ENCODE data around the gene SLC47A1. TPM values are rescaled to one million over a fixed set of nuclear protein-coding genes. Genes with fewer than 3 reads are reported as not detected.

The SLC47A1 gene
- total and polyA plus RNA-seq, 2 of the 4 experiments (the other 2 are of a cell fraction): not detected

DNA sequence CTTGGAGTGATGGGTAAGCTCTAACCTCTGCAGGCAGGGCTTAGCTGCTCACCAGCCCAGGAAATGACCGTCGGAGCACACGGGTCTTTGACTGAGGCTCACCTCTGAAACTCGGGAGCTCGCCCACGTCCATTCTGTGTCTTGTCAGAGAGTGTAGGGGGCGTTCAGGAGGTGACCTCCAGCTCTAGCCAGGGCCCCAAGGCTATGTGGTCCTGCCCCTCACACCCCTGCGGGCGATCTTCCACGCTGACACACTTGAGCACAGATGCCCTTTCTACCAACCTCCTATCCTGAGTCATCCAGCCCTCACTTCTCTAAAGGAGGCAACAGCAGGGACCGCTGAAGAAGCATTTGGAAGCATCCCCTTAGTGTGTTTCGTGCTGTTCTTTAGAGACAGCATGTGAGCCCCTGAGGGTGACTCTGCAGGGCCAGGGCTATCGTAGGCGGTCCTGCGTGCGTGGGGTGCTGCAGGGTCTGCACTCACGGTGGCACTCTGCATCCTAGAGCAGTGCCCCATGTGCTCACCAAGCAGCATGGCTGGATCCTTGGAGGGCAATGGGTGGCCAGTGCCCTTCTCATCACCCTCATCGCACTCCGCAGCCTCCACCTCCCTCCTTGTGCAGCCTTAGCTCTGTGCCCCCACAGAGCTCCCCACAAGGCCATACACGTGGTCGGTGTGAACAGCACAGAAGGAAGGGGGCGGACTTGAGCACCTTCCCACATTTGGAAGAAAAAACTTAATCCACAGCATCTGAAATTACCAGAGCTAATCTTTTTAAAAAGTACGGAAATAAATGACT lies 33.8 kb downstream of the SLC47A1 start:
- H2AK5ac ChIP-seq (ENCODE audit: low read depth, low read length): no peak overlapping the region
- H2BK20ac ChIP-seq (ENCODE audit: low read depth, low read length): no peak overlapping the region
- intact Hi-C loops (cut with micrococcal nuclease): no loop called here
- no peak for ATAC-seq (ENCODE audit: low read depth)
- no peaks in the 10 kb centered on the region for H3K36me3 ChIP-seq (ENCODE audit: control insufficient read depth, insufficient read depth, low read length)
- H3K9me1 ChIP-seq (ENCODE audit: insufficient read depth, low read length): no peaks in the 10 kb centered on the region
- TF ChIP-seq NFE2L2 (IDR thresholded peaks at IDR 0.05; ENCODE audit: low read depth, low read length) (no peak), MXI1 (IDR thresholded peaks at IDR 0.05; ENCODE audit: borderline replicate concordance, low read depth, low read length) (no peak), MAZ (IDR thresholded peaks at IDR 0.05; ENCODE audit: borderline replicate concordance, low read depth, low read length) (no peak)
- H3K14ac ChIP-seq (replicated peaks; ENCODE audit: low read depth, low read length): no peak overlapping the region
- no peak overlapping the region for H4K91ac ChIP-seq (ENCODE audit: insufficient read depth, low read depth, low read length)
- H4K5ac ChIP-seq (ENCODE audit: low read depth, low read length): no peak overlapping the region
- H3K4me2 ChIP-seq (ENCODE audit: low read depth, low read length): no peak overlapping the region
- no peak overlapping the region for H3K27ac ChIP-seq (ENCODE audit: insufficient read depth, low read length)
- no peaks in the 10 kb centered on the region for H3K79me1 ChIP-seq (ENCODE audit: low read depth in 1 of 2, low read length in 2 of 2)
- no peak overlapping the region for H3K4ac ChIP-seq (ENCODE audit: low read depth, low read length)
- H3K18ac ChIP-seq (ENCODE audit: low read depth, low read length): no peak overlapping the region
- H3K23ac ChIP-seq (ENCODE audit: low read depth, low read length): no peak overlapping the region
- H2AFZ ChIP-seq (replicated peaks; ENCODE audit: low read length, poor library complexity): peak overlapping the region; percentile 11
- no peak overlapping the region for H3K4me3 ChIP-seq (ENCODE audit: insufficient read depth, low read depth, low read length)
- no peak overlapping the region for H2AK9ac ChIP-seq (replicated peaks; ENCODE audit: low read depth, low read length, poor library complexity)
- H2BK120ac ChIP-seq (ENCODE audit: low read depth, low read length): no peak overlapping the region
- no peak overlapping the region for H3K9ac ChIP-seq (ENCODE audit: low read depth, low read length)
- H3K56ac ChIP-seq (ENCODE audit: extremely low read depth, insufficient read depth, low read length): no peak overlapping the region
- H4K20me1 ChIP-seq (ENCODE audit: insufficient read depth, low read length): no peaks in the 10 kb centered on the region
- H4K8ac ChIP-seq (ENCODE audit: low read depth in 2 of 2, low read length in 2 of 2): no peak overlapping the region
- no peak for DNase-seq
- peaks cover 29% of the 10 kb centered on the region for H3K27me3 ChIP-seq (ENCODE audit: control insufficient read depth, insufficient read depth, low read length)
- no TSS peak for BruUV-seq (replicated peaks)
- H3K4me1 ChIP-seq (ENCODE audit: control insufficient read depth, insufficient read depth, low read length): no peaks in the 10 kb centered on the region
- H3K9me3 ChIP-seq (ENCODE audit: control insufficient read depth, insufficient read depth, low read length): no peaks in the 10 kb centered on the region
- in situ Hi-C loops (cut with MboI; ENCODE audit: low sequenced_read_pairs): no loop called here
- POLR2A ChIA-PET (ENCODE audit: unreplicated experiment): no interaction called here
- H2BK5ac ChIP-seq (ENCODE audit: low read depth, low read length, poor library complexity, severe bottlenecking): no peak overlapping the region
- dilution Hi-C loops (cut with HindIII; ENCODE audit: low sequenced_read_pairs, unreplicated experiment): no loop called here
- CTCF ChIA-PET: interaction anchor here (0.6 kb wide), 1 partner anchor 692 kb away, joined by 3 read pairs; no protein-coding TSS in a partner anchor
- WGBS, 2 experiments (ENCODE audit: extremely low coverage in 2 of 2, insufficient read length in 1 of 2): 86% methylated on average over 5 of the region's 23 CpGs; no CpG with 5 or more reads in 1 of the 2 experiments
- H2BK15ac ChIP-seq (ENCODE audit: low read depth, low read length): no peak overlapping the region

All from IMR-90 (cell line).